Fibroblast of lung (primary cell): ENCODE results near the gene FAM117A. TPM values are rescaled to one million over a fixed set of nuclear protein-coding genes. Genes with fewer than 3 reads are reported as not detected.
A peak's percentile ranks its signal among the peaks of the same experiment; 100 is the strongest.

ENCODE experiments used
- DNase-seq, 2 donors: peaks; one replicate each; pipeline versions ENCODE4 v3.0.0 to v3.0.0-alpha.2; 2010; ENCODE audit warnings: low read depth in 2 of 2
- H2AFZ ChIP-seq: 2 replicates; pipeline ENCODE4 v1.5.1; 2012; ENCODE audit warnings: low read length, control low read depth, inconsistent platforms
- H3K27ac ChIP-seq: 2 replicates; pipeline ENCODE4 v1.5.1; 2011; ENCODE audit warnings: low read length, control low read depth; ENCODE audit not compliant: insufficient read depth
- H3K27me3 ChIP-seq: 2 replicates; pipeline ENCODE4 v1.5.1; 2011; ENCODE audit warnings: mild to moderate bottlenecking, low read length; ENCODE audit not compliant: control insufficient read depth, insufficient read depth
- H3K36me3 ChIP-seq: 2 replicates; pipeline ENCODE4 v1.5.1; 2011; ENCODE audit warnings: low read length; ENCODE audit not compliant: control insufficient read depth, insufficient read depth
- H3K4me1 ChIP-seq: 2 replicates; pipeline ENCODE4 v1.5.1; 2011; ENCODE audit warnings: low read length; ENCODE audit not compliant: control insufficient read depth, insufficient read depth; ENCODE audit errors: extremely low read depth
- H3K4me2 ChIP-seq: 2 replicates; pipeline ENCODE4 v1.5.1; 2011; ENCODE audit warnings: low read length, control low read depth; ENCODE audit not compliant: insufficient read depth; ENCODE audit errors: extremely low read depth
- H3K4me3 ChIP-seq, 4 experiments: fragments of 200-600 bp in 1 of 4; sonication (generic) in 1 of 4; replicated peaks in 1 of 4; 2 replicates each; pipeline ENCODE4 v1.5.1; 2011 to 2016; ENCODE audit warnings: low read length in 4 of 4, low read depth in 3 of 4, mild to moderate bottlenecking in 3 of 4, control low read depth in 2 of 4, inconsistent platforms in 1 of 4, mixed read lengths in 1 of 4; ENCODE audit not compliant: insufficient read depth in 1 of 4; ENCODE audit errors: control extremely low read depth in 1 of 4
- H3K79me2 ChIP-seq: 2 replicates; pipeline ENCODE4 v1.5.1; 2012; ENCODE audit warnings: mild to moderate bottlenecking, low read length, inconsistent platforms; ENCODE audit not compliant: control insufficient read depth, insufficient read depth
- H3K9ac ChIP-seq: 2 replicates; pipeline ENCODE4 v1.5.1; 2011; ENCODE audit warnings: mild to moderate bottlenecking, low read length, control low read depth; ENCODE audit not compliant: insufficient read depth
- H3K9me3 ChIP-seq: 2 replicates; pipeline ENCODE4 v1.5.1; 2012; ENCODE audit warnings: low read depth, low read length; ENCODE audit not compliant: control insufficient read depth, insufficient read depth
- H4K20me1 ChIP-seq: 2 replicates; pipeline ENCODE4 v1.5.1; 2011; ENCODE audit warnings: low read length; ENCODE audit not compliant: control insufficient read depth, insufficient read depth; ENCODE audit errors: extremely low read depth
- EZH2 ChIP-seq: IDR thresholded peaks from 2 replicates; pipeline ENCODE4 v1.5.1; 2012; ENCODE audit warnings: low read length, control low read depth, mild to moderate bottlenecking; ENCODE audit errors: missing control alignments
- polyA plus RNA-seq, 2 donors: library from polyadenylated mRNA; depleted of rRNA in 1 of 2; stranded (reverse) in 1 of 2; unstranded in 1 of 2; fragments of >200 nt; gene quantifications; 2 replicates each; pipeline ENCODE4 v1.2.1, GENCODE V29; 2011 to 2012; ENCODE audit warnings: missing spikeins in 1 of 2
- total RNA-seq: library from RNA; depleted of rRNA; stranded (reverse); fragments of >200 nt; gene quantifications from 2 replicates; pipeline ENCODE4 v1.2.1, GENCODE V29; 2014
- TF ChIP-seq, protein P1 (sequence below), 2 donors: IDR thresholded peaks in 1 of 2; conservative IDR thresholded peaks in 1 of 2; 1 replicate in 1 of 2; 2 replicates in 1 of 2; pipeline ENCODE4 v1.5.1; 2011 to 2012; ENCODE audit warnings: low read length in 2 of 2, control low read depth in 1 of 2, inconsistent platforms in 1 of 2, low read depth in 1 of 2, mild to moderate bottlenecking in 1 of 2

The FAM117A gene
- total and polyA plus RNA-seq, 2 donors (not counting 1 experiment from before 2014, with no cell fraction given), result 2.4 to 3.3 TPM

DNA sequence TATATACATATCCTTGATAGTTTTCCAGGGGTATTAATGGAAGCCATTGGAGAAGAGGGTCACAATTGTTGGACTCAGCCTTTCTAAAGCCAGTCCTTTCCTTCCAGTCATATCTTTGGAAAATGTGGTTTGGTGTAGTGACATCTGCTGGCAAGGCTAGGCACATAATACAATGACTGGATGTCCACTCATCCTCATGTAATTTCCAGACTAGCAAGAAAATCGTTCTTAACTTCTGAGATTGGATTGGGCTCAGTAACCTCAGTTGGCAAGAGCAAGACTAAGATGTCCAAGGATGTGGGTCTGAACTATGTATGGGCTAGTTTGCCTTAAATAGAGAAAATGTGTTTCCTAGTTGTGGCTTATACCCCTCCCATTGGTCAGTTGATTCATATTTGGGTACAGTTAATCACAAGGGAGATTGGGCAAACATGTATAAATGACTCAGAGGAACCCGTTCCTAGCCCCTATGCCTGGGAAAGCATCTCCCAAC is 15.9 kb upstream of the FAM117A start:
- no peaks in the 10 kb centered on the region for H3K36me3 ChIP-seq
- no peaks in the 10 kb centered on the region for H3K79me2 ChIP-seq
- H3K9me3 ChIP-seq, result no peaks in the 10 kb centered on the region
- H3K27ac ChIP-seq, result no peak overlapping the region
- no peak for TF ChIP-seq EZH2
- TF ChIP-seq, protein P1, sequence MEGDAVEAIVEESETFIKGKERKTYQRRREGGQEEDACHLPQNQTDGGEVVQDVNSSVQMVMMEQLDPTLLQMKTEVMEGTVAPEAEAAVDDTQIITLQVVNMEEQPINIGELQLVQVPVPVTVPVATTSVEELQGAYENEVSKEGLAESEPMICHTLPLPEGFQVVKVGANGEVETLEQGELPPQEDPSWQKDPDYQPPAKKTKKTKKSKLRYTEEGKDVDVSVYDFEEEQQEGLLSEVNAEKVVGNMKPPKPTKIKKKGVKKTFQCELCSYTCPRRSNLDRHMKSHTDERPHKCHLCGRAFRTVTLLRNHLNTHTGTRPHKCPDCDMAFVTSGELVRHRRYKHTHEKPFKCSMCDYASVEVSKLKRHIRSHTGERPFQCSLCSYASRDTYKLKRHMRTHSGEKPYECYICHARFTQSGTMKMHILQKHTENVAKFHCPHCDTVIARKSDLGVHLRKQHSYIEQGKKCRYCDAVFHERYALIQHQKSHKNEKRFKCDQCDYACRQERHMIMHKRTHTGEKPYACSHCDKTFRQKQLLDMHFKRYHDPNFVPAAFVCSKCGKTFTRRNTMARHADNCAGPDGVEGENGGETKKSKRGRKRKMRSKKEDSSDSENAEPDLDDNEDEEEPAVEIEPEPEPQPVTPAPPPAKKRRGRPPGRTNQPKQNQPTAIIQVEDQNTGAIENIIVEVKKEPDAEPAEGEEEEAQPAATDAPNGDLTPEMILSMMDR (conservative IDR thresholded peaks at IDR 0.05 in 1 of 2, IDR thresholded peaks at IDR 0.05 in 1 of 2; ENCODE audit: low read depth in 1 of 2, low read length in 2 of 2), result peak; percentile 56 to 71
- H2AFZ ChIP-seq, result no peak overlapping the region
- peak; percentile 79 to 98 for DNase-seq
- peaks cover 8% of the 10 kb centered on the region for H3K4me1 ChIP-seq
- no peak overlapping the region for H3K9ac ChIP-seq
- H3K27me3 ChIP-seq, result no peaks in the 10 kb centered on the region
- no peaks in the 10 kb centered on the region for H4K20me1 ChIP-seq
- H3K4me3 ChIP-seq, result no peak overlapping the region
- no peak overlapping the region for H3K4me2 ChIP-seq

DNA sequence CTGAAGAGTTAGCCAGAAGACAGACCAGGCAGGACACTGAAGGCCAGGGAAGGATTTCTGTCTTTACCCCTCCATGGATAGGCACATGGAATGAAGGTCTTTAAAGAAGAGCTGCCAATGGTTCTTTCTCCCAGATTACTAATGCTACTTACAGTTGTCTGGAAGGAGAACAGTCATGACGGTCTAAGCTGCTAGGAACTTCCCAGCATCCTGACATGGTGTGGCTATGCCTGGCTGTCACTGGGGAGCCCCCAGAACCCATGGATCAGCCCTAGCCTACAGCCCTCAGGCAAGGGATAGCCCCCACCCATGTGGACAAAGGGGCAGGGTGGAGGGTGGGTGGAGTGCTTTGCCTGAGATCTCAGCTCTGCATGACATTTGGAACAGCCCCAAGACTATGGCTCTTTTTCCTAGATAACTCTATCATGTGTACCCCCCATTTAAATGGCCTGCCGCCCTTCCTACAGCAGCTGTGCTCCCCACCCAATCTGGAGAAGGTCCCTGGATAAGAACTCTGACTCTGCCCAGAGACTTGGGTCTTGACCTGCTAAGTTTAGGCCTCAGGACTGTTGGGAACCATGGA is 15.3 kb upstream of the FAM117A start:
- Histone ChIP-seq H3K9ac (no peak overlapping the region), H4K20me1 (no peaks in the 10 kb centered on the region), H3K4me2 (no peak overlapping the region), H3K9me3 (no peaks in the 10 kb centered on the region), H3K79me2 (no peaks in the 10 kb centered on the region), H3K4me3 (no peak overlapping the region), H2AFZ (no peak overlapping the region), H3K27me3 (no peaks in the 10 kb centered on the region), H3K4me1 (peaks cover 8% of the 10 kb centered on the region), H3K27ac (no peak overlapping the region), H3K36me3 (no peaks in the 10 kb centered on the region)
- DNase-seq, result no peak
- TF ChIP-seq, protein P1 (conservative IDR thresholded peaks at IDR 0.05 in 1 of 2, IDR thresholded peaks at IDR 0.05 in 1 of 2; ENCODE audit: low read depth in 1 of 2, low read length in 2 of 2), result no peak
- no peak for TF ChIP-seq EZH2

DNA sequence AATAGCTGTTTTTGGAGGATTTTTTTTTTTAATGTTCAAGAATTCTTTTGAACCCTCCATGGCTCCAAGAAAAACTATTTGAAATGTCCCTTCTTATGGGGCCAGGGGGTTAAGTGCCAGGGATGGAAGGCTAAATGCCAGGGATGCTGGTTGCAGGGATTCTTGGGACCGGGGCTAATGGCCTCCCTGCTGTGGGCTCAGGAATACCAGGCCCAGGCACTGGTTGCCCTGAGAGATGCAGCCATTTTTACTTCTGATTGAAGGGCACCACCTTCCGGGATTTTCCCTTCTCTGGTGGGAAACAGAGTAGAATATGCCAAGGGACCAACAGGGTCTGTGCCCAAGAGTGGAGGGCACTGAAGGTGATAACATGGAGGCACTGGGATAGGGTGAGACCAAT is 13.6 kb upstream of the FAM117A start:
- no peaks in the 10 kb centered on the region for H3K36me3 ChIP-seq
- no peak for DNase-seq
- no peak overlapping the region for H3K27ac ChIP-seq
- H3K4me2 ChIP-seq, result no peak overlapping the region
- no peak overlapping the region for H3K4me3 ChIP-seq
- H3K27me3 ChIP-seq, result no peaks in the 10 kb centered on the region
- no peak overlapping the region for H2AFZ ChIP-seq
- no peaks in the 10 kb centered on the region for H4K20me1 ChIP-seq
- H3K4me1 ChIP-seq, result peaks cover 8% of the 10 kb centered on the region
- H3K9me3 ChIP-seq, result no peaks in the 10 kb centered on the region
- TF ChIP-seq EZH2, result no peak
- TF ChIP-seq, protein P1 (conservative IDR thresholded peaks at IDR 0.05 in 1 of 2, IDR thresholded peaks at IDR 0.05 in 1 of 2; ENCODE audit: low read depth in 1 of 2, low read length in 2 of 2), result no peak
- H3K9ac ChIP-seq, result no peak overlapping the region
- H3K79me2 ChIP-seq, result no peaks in the 10 kb centered on the region
